Choroid plexus epithelial cell (primary cell): ENCODE results near the gene SECISBP2.

Source experiments
- DNase-seq: peaks from one replicate; pipeline ENCODE4 v3.0.0-alpha.2; 2010; ENCODE audit warnings: low read depth
- H3K4me3 ChIP-seq: 2 replicates; pipeline ENCODE4 v1.5.1; 2011; ENCODE audit warnings: low read depth, mild to moderate bottlenecking, control low read depth, low read length, moderate library complexity
- TF ChIP-seq, protein P1 (sequence below): conservative IDR thresholded peaks from 2 replicates; pipeline ENCODE4 v1.5.1; 2011; ENCODE audit warnings: low read depth, mild to moderate bottlenecking, control low read depth, inconsistent platforms, low read length, moderate library complexity

The SECISBP2 gene

DNA sequence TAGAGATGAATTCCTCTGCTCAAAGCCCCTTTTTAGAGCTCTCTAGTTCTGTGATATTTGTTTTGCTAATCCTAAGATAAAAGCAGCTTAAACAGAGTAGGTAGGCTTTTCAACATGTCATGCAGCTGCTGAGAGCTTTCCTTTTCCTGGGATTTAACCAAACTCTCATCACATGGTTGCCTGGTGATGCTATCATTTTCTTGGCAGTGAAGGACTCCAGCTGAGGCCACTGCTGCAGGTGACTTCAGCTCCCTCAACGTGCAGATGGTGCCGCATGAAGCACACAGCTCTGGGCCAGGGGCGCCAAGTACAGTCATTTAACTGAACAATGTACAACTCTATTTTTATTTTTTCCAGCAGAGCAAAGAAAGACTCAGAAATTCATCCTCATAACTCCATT lies 42.2 kb downstream of the SECISBP2 start:
- H3K4me3 ChIP-seq: no peak overlapping the region
- TF ChIP-seq, protein P1, sequence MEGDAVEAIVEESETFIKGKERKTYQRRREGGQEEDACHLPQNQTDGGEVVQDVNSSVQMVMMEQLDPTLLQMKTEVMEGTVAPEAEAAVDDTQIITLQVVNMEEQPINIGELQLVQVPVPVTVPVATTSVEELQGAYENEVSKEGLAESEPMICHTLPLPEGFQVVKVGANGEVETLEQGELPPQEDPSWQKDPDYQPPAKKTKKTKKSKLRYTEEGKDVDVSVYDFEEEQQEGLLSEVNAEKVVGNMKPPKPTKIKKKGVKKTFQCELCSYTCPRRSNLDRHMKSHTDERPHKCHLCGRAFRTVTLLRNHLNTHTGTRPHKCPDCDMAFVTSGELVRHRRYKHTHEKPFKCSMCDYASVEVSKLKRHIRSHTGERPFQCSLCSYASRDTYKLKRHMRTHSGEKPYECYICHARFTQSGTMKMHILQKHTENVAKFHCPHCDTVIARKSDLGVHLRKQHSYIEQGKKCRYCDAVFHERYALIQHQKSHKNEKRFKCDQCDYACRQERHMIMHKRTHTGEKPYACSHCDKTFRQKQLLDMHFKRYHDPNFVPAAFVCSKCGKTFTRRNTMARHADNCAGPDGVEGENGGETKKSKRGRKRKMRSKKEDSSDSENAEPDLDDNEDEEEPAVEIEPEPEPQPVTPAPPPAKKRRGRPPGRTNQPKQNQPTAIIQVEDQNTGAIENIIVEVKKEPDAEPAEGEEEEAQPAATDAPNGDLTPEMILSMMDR: no peak
- DNase-seq: no peak

DNA sequence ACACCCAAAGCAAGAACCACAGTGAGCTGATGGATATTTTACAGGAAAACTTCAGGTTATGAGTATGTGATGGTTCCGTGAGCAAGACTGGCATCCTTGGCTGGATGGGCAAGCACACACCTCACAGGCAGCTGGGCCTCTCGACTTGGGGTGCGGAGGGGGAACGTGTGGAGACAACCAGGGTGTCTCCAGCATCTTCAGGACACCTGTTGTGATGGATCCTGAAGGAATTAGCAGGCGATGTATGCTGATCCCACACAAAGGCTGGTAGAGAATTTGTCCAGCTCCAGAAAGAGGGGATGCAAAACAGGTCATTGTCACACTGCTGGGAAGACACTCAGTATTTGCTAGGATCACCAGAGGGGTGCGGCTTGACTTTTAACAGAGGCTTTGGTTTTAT lies 42.7 kb downstream of the SECISBP2 start:
- no peak overlapping the region for H3K4me3 ChIP-seq
- no peak for DNase-seq
- TF ChIP-seq, protein P1: no peak

DNA sequence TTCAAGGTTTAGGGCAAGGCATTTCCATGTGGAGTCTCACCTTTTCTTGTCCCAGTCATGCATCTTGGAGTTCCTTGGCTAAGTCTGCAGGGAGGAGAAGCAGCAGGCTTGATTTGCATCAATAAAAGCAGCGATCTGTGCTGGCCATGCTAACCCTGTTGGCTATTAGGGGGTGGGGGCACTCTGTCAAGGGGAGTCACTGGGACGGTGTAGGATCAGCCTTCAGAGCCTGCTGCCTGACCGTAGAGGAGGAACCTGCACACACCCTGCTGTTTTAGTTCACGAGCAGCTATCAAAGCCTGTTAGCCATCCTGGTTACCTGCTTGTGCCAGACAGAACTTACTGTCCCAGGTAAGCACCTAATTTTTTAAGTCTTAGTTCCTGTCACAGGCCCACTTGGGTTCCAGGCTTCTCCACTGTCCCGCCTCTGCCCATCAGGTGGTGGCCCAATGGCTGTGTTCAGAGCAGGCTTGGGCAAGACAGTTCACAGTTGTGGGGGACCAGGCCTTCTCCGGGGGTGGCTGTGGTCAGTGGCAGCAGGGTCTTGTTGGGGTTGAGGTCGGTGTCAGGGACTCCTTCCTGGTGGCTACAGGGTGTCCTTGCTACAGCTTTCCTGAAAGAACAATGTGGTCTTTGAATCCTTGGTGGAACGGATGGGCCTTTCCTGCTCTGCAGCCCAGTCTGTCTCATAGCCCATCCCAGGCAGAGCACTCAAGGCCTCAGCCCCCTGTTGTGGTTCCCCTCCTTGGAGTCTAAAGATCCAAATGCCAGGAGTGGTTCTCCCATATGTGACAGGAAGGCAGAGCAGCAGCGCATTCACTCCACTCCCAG lies 43.7 kb downstream of the SECISBP2 start:
- TF ChIP-seq, protein P1: no peak
- H3K4me3 ChIP-seq: no peak overlapping the region
- DNase-seq: no peak

DNA sequence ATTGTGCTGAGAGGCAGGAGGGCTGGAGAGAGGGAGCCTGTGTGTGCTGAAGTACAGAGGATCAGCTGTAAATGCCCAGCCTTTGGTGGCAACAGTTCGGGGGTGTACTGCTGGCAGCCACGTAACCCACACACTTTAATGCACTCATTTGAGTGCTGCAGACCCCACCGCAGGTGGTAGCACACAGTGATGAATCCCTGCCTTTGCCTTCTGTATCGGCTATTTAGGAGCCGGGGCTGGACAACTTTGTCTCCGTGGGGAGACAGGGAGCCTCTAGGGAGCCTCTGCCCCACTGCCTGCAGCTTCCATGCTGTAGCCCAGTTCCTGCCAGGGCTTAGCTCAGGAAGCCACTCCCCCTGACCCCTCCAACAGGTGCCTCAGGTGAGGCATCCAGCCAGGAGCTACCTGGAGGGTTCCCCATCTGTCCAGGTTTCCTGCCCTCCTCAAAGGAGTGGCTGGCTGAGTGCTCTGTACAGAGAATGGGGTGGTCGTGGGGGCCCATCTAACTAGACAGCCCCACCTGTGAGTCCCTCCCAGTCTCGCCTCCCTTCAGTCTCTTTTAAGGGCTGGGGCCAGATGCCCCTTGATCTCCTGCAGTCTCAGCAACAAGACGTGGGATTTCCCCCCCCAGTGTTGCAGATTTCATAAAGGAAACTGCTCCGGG lies 44.5 kb downstream of the SECISBP2 start:
- TF ChIP-seq, protein P1: no peak
- no peak for DNase-seq
- no peak overlapping the region for H3K4me3 ChIP-seq

DNA sequence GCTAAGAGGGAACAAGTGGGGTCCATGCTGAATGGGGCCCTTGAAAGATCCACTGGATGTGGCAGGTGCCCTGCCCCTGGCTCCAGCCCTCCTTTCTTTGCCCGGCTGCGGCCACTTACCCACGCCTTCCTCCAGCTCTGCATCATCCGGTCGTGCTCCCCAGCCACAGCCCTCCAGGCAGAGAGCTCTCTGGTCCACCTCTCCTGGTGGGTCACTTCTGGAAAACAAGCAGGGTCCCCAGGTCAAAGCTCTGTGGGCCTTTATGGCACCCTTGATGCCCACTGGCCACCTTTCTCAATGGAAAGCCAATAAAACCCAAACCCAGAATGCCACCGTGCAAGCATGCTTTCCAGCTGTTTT lies 45.0 kb downstream of the SECISBP2 start:
- no peak overlapping the region for H3K4me3 ChIP-seq
- TF ChIP-seq, protein P1: no peak
- no peak for DNase-seq

DNA sequence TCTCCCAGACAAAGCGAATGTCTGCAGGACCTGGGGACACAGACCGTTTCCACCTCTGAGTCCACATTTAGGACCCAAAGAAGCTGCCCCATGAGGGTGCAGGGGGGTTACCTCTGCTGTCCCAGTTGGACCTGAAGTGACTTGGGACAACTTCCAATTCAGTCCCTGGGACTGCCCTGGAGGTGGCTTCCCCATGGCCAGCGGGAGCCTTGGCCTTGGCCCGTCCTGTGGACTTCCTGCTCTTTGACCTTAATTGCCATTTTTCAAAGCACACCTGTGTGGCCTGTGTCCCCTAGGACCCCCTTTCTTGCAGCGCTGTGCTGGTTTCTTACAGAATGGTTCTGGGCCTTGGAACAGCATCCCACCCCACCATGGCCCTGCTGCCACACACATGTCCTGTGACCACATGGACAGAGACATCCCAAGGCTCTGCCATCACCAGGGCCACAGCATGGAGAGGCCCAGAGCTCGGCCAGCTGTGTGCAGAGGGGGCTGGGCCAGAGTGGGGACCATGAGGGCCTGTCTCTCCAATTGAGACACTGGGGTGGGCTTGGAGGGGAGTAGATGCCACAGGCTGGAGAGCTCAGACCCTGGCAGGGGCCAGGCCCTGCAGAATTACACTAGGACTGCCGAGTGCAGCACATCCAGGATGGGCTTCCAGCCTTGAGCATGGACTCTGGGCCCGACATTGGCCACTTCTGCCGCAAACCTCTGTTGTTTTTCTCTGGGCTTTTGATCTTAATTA lies 45.8 kb downstream of the SECISBP2 start:
- TF ChIP-seq, protein P1: no peak
- no peak overlapping the region for H3K4me3 ChIP-seq
- no peak for DNase-seq
